Aorta (tissue), 5 donors: ENCODE results near the gene ASCC3. TPM values are rescaled to one million over a fixed set of nuclear protein-coding genes. Genes with fewer than 3 reads are reported as not detected.

Experiments used
- ATAC-seq: fragments of 200-7000 bp; cut with Tn5 transposase; one replicate; pipeline ENCODE4 v1.9.1; 2022; ENCODE audit warnings: moderate library complexity; ENCODE audit not compliant: low FRiP score
- DNase-seq, 2 donors: peaks; one replicate each; pipeline ENCODE4 v3.0.0-alpha.2; 2020
- H3K27ac ChIP-seq, 2 donors: one replicate each; pipeline ENCODE4 v1.5.1; 2013; ENCODE audit warnings: low read length in 2 of 2, mild to moderate bottlenecking in 2 of 2, moderate library complexity in 2 of 2, control low read depth in 1 of 2, inconsistent platforms in 1 of 2, low read depth in 1 of 2
- H3K27me3 ChIP-seq, 2 donors: one replicate each; pipeline ENCODE4 v1.6.1; 2013; ENCODE audit warnings: control low read depth in 1 of 2, low read length in 1 of 2, mild to moderate bottlenecking in 1 of 2, moderate library complexity in 1 of 2; ENCODE audit not compliant: insufficient read depth in 2 of 2, control insufficient read depth in 1 of 2
- H3K36me3 ChIP-seq, 2 donors: one replicate each; pipeline ENCODE4 v1.6.1; 2013; ENCODE audit warnings: control low read depth in 1 of 2, low read length in 1 of 2, mild to moderate bottlenecking in 1 of 2; ENCODE audit not compliant: insufficient read depth in 2 of 2, control insufficient read depth in 1 of 2
- H3K4me1 ChIP-seq, 2 donors: one replicate each; pipeline ENCODE4 v1.6.1; 2013; ENCODE audit warnings: low read length in 2 of 2, control low read depth in 1 of 2, mild to moderate bottlenecking in 1 of 2, moderate library complexity in 1 of 2; ENCODE audit not compliant: insufficient read depth in 2 of 2, control insufficient read depth in 1 of 2
- H3K4me3 ChIP-seq, 2 donors: one replicate each; pipeline ENCODE4 v1.5.1; 2013; ENCODE audit warnings: low read length in 2 of 2, control low read depth in 1 of 2, mild to moderate bottlenecking in 1 of 2
- H3K9me3 ChIP-seq: one replicate; pipeline ENCODE4 v1.6.1; 2013; ENCODE audit warnings: mild to moderate bottlenecking, low read length; ENCODE audit not compliant: control insufficient read depth
- WGBS, 2 donors: extraction: QIAGEN DNeasy Blood & Tissue Kit; methylation state at CpG; one replicate each; pipeline ENCODE4 v1.1.7; 2013; 5-methylcytosine and 5-hydroxymethylcytosine counted together
- intact Hi-C, 2 donors: fragments of 100-400 bp; cut with DNase I; formaldehyde crosslinking; loops; one replicate each; pipeline versions ENCODE4 v1.14.2 to v1.15.0; 2022
- long read RNA-seq, 2 donors: library from polyadenylated mRNA; unstranded; transcript quantifications; one replicate each; pipeline ENCODE4 v2.0.0, GENCODE V29; 2020 to 2021
- polyA plus RNA-seq, 2 donors: library from polyadenylated mRNA; stranded (reverse); fragments of 200-250 nt; gene quantifications; one replicate each; pipeline ENCODE4 v1.2.3, GENCODE V29; 2013
- total RNA-seq, 2 donors: library from RNA; stranded (reverse); fragmentation: NEBNext Ultra II Directional; extraction: Animal tissue kit (Norgen Biotek cat#: 25700); gene quantifications; one replicate each; pipeline ENCODE4 v1.2.1, GENCODE V29; 2021
- donor health status: healthy with polysubstance abuse.
- donor health status: Bipolar disorder and iron deficiency.
- donor health status: DM: no; HTN: no; CAD: no.
- donor health status: DM: no; HTN: no; CAD: no.
- donor health status: DM: yes; HTN: yes; CAD: no.

The ASCC3 gene
- total RNA-seq: 10 to 100 TPM; 46.3 to 46.9 TPM
- polyA plus RNA-seq: 1 to 10 TPM; 3.5 to 7.4 TPM
- long read RNA-seq, donor 1, partial matches to known transcripts: 19 of 41 reads
- long read RNA-seq, donor 1, other reads (novel, unspliced or antisense): 20 of 41 reads
- long read RNA-seq, donor 2, partial matches to known transcripts: 8 of 18 reads
- long read RNA-seq, donor 2, other reads (novel, unspliced or antisense): 9 of 18 reads

- Histone ChIP-seq H3K4me3 (peak within 1 kb of the TSS; percentile 79 to 83), H3K27me3 (no peaks in the 10 kb centered on the region), H3K27ac (peak within 1 kb of the TSS in 1 of 2 donors; percentile 41), H3K36me3 (no peaks in the 10 kb centered on the region), H3K9me3 (no peaks in the 10 kb centered on the region), H3K4me1 (peaks cover 0 to 5% of the 10 kb centered on the region in 2 donors)
- WGBS, 2 donors: 0% methylated on average over 67 to 83 of the region's 83 CpGs
- DNase-seq (peak; percentile 96 to 98), ATAC-seq (peak; percentile 99)
- intact Hi-C loops: no loop called here
Measured at GRCh38 chr6:100880853-100881706, at the start of gene ASCC3. Gene ASCC3 (minus strand): TSS chr6:100881329. CDS start chr6:100867997, 13,332 bp downstream.

GRCh38 chr6:100925749-100926148, 44.6 kb upstream of the ASCC3 start:
- H3K4me3 ChIP-seq: no peak overlapping the region
- ATAC-seq (no peak), DNase-seq (no peak)
- H3K4me1 ChIP-seq: peaks cover 0 to 2% of the 10 kb centered on the region in 2 donors
- H3K27ac ChIP-seq: no peak overlapping the region
- intact Hi-C loops: no loop called here
- H3K9me3 ChIP-seq: no peaks in the 10 kb centered on the region
- no peaks in the 10 kb centered on the region for H3K36me3 ChIP-seq
- 76 to 93% methylated on average over 1 of the region's 1 CpG for WGBS, 2 donors
- no peaks in the 10 kb centered on the region for H3K27me3 ChIP-seq

- 84 to 88% methylated on average over 9 of the region's 9 CpGs for WGBS, 2 donors
- intact Hi-C loops: no loop called here
- H3K9me3 ChIP-seq: no peaks in the 10 kb centered on the region
- ATAC-seq (no peak), DNase-seq (peak in 1 of 2 donors; percentile 65)
- peaks cover 0 to 2% of the 10 kb centered on the region in 2 donors for H3K4me1 ChIP-seq
- H3K4me3 ChIP-seq: no peak overlapping the region
- no peaks in the 10 kb centered on the region for H3K36me3 ChIP-seq
- no peak overlapping the region for H3K27ac ChIP-seq
- no peaks in the 10 kb centered on the region for H3K27me3 ChIP-seq
Measured at GRCh38 chr6:100924534-100925227, 43.6 kb upstream of the ASCC3 start.

GRCh38 chr6:100923481-100924165, 42.5 kb upstream of the ASCC3 start:
- DNase-seq (no peak), ATAC-seq (no peak)
- Histone ChIP-seq H3K9me3 (no peaks in the 10 kb centered on the region), H3K4me3 (no peak overlapping the region), H3K4me1 (peaks cover 0 to 2% of the 10 kb centered on the region in 2 donors), H3K27ac (no peak overlapping the region), H3K36me3 (no peaks in the 10 kb centered on the region), H3K27me3 (no peaks in the 10 kb centered on the region)
- whole genome bisulfite sequencing, 2 donors: 53 to 59% methylated on average over 3 of the region's 3 CpGs
- intact Hi-C loops: no loop called here

- no peaks in the 10 kb centered on the region for H3K4me1 ChIP-seq
- no peaks in the 10 kb centered on the region for H3K36me3 ChIP-seq
- ATAC-seq (no peak), DNase-seq (no peak)
- WGBS, 2 donors: 90% methylated on average over 2 of the region's 2 CpGs
- H3K4me3 ChIP-seq: no peak overlapping the region
- intact Hi-C loops: no loop called here
- H3K27ac ChIP-seq: no peak overlapping the region
- H3K27me3 ChIP-seq: no peaks in the 10 kb centered on the region
- no peaks in the 10 kb centered on the region for H3K9me3 ChIP-seq
Measured at GRCh38 chr6:100920028-100920605, 39.0 kb upstream of the ASCC3 start.

- Histone ChIP-seq H3K36me3 (no peaks in the 10 kb centered on the region), H3K27me3 (no peaks in the 10 kb centered on the region), H3K4me3 (no peak overlapping the region), H3K9me3 (no peaks in the 10 kb centered on the region), H3K4me1 (no peaks in the 10 kb centered on the region), H3K27ac (no peak overlapping the region)
- intact Hi-C loops: no loop called here
- no peak for DNase-seq
- no peak for ATAC-seq
Measured at GRCh38 chr6:100918152-100918551, 37.0 kb upstream of the ASCC3 start.

- 83 to 84% methylated on average over 3 of the region's 3 CpGs for whole genome bisulfite sequencing, 2 donors
- Histone ChIP-seq H3K36me3 (no peaks in the 10 kb centered on the region), H3K9me3 (no peaks in the 10 kb centered on the region), H3K27ac (no peak overlapping the region), H3K27me3 (no peaks in the 10 kb centered on the region), H3K4me3 (no peak overlapping the region), H3K4me1 (no peaks in the 10 kb centered on the region)
- intact Hi-C loops: no loop called here
- no peak for ATAC-seq
- DNase-seq: no peak
Measured at GRCh38 chr6:100915876-100916275, 34.7 kb upstream of the ASCC3 start.
